D721Med (cell line): Measurements from ENCODE around the gene RNF40.

Source experiments
- DNase-seq: peaks from one replicate; pipeline ENCODE4 v3.0.0; 2011; ENCODE audit warnings: low spot score; ENCODE audit not compliant: insufficient read length
- FAIRE-seq: peaks from 2 replicates; lab custom pipeline; 2011; peaks lifted over from hg19 to GRCh38; lab: Jason Lieb, UNC
- TF ChIP-seq, protein P1 (sequence below): IDR thresholded peaks from 2 replicates; pipeline ENCODE4 v1.5.1; 2012; ENCODE audit warnings: mild to moderate bottlenecking, control low read depth; ENCODE audit not compliant: insufficient read depth; ENCODE audit errors: missing control alignments

The RNF40 gene

DNA sequence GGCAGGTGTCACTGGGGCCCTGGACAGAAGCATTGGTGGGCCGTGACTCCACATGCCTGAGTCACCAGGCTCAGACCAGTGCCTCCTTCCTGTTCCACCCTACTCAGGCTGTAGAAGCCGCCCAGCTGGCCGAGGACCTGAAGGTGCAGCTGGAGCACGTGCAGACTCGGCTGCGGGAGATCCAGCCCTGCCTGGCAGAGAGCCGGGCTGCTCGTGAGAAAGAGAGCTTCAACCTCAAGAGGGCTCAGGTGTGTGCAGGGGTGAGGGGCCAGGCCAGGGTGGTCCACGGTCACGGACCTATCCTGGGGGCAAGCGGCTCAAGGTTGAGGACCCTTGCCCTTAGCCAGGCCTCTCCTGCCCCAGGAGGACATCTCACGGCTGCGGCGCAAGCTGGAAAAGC lies 9.6 kb downstream of the RNF40 start:
- DNase-seq (no peak), FAIRE-seq (no peak)
- TF ChIP-seq, protein P1, sequence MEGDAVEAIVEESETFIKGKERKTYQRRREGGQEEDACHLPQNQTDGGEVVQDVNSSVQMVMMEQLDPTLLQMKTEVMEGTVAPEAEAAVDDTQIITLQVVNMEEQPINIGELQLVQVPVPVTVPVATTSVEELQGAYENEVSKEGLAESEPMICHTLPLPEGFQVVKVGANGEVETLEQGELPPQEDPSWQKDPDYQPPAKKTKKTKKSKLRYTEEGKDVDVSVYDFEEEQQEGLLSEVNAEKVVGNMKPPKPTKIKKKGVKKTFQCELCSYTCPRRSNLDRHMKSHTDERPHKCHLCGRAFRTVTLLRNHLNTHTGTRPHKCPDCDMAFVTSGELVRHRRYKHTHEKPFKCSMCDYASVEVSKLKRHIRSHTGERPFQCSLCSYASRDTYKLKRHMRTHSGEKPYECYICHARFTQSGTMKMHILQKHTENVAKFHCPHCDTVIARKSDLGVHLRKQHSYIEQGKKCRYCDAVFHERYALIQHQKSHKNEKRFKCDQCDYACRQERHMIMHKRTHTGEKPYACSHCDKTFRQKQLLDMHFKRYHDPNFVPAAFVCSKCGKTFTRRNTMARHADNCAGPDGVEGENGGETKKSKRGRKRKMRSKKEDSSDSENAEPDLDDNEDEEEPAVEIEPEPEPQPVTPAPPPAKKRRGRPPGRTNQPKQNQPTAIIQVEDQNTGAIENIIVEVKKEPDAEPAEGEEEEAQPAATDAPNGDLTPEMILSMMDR: no peak

DNA sequence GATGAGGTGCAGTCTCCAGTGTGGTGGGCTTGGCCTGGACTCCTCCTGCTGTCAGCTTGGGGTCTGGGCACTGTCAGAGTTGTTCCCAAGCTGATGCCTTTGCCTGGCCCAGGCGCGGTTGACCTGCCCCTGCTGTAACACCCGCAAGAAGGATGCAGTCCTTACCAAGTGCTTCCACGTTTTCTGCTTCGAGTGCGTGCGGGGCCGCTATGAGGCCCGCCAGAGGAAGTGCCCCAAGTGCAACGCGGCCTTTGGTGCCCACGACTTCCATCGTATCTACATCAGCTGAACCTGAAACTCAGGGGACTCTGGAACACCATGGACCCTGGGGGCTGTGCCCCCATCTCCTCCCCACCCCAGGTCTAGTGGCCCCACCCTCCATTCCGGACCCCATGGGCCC lies 11.7 kb downstream of the RNF40 start:
- TF ChIP-seq, protein P1: no peak
- DNase-seq: no peak
- no peak for FAIRE-seq

DNA sequence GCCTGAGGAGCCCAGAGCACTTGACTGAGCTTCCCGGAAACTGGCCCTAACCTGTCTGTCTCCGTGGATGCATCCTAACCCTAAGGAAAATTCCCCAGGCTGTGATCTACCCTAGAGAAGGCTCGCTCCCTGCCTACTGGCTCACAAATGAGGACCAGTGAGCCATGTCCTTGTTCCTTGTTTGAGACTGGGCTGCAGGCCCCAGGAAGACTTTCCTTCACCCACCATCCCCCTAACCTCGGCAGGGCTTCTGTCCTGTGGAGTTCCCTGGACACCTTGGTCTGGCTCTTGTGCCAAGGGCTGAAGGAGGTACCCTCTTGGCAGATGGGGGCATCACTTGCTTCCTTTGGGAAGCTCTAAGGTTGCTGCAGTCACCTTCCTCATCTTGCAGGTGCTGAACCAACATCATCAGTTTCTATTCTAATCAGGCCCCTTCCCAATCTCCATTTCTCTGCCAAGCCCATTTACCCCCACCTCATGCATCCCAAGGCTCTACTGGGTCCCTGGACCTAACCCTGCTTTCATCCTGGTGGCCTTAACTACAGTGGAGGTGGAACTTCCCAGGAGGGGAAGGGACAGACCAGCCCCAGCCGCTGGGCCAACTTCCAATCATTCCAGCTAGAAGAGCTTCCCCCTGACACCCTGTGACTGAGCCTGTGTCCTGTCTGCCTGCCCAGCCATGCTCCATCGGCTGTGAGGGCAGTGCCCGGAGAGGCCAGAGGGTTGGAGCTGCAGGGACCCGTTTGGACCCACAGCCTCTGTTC lies 12.4 kb downstream of the RNF40 start:
- FAIRE-seq (no peak), DNase-seq (no peak)
- TF ChIP-seq, protein P1: no peak

DNA sequence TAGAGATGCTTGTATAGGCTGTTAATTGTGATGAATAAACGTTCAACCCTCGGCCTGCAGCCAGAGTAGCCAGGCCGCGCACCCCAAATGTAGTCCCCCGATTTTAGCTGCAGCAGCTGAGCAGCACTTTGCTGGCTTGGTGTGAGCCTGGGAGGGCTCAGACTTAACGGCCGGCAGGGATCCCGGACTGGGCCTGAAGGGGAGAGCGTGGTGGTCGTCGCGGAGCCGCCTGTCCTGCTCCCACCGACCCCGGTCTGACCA lies 12.9 kb downstream of the RNF40 start:
- FAIRE-seq: no peak
- TF ChIP-seq, protein P1: no peak
- no peak for DNase-seq

DNA sequence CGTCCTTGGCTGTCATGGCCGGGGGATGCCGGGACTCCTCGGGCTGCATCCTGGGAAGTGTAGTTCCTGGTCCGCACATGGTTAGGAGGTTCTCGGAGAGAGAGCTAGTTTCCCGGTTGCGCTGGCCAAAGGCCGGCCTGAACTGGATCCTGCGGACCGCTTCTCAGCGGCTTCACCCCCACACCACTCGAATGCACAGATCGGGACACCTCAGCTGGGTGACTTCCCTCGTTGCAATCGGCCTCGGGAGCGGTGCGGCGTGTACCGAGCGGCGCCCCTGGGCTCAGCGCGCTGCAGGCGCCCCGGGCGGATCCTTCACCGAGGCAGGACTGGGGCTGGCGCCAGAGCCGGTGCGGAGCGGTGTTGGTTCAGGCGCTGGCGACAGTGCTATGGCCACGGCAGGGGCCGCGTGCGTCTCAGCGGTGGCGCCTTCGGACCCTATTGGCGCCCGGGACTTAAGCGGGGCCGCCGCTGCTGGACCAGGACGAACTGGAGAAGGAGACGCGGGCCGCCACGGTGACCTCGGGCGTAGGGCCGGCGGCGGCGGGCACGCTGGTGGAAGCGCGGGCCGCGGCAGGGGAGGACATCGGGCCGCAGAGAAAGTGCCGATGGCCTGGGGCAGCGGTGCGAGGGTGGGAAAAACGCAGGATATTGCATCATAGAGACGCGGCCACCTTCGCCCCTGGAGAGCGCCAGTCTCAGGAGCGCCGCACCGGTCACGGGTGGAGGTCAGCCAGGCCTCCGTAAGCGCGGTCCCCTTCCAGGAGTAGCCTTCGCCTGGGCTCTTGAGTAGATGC lies 13.5 kb downstream of the RNF40 start:
- DNase-seq: peak; percentile 98
- no peak for FAIRE-seq

DNA sequence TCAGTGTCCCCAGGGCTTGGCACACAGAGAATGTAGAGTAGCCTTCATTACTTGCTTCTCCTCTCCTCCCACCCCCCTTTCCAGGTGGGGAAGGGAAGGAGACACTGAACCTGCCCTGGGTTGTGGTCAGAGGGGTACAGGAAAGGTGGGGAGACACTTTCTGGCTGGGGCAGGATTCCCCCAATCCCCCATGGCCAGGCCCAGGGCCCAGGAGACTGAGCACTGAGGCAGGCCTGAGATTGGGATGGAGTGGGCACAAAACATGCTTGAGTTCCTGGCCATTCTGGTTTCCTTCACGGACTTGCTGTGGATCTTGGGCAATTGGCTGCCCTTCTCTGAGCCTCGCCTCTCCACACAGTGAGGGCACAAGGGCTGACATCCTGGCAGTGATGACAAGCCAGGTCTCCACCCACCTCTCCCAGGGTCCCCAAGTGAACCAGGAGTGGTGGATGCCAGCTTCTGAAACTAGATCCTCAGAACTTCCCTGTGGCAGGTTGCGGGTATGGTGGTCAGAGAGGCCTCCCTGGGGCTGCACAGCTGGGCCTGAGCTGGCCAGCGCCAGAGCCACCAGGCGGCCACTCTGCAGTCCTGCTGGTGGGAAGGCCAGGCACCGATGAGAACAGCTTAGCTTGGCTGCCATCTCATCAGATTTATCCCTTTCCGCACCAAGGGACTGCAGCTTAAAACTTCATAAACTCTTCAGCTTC lies 15.6 kb downstream of the RNF40 start:
- TF ChIP-seq, protein P1: no peak
- DNase-seq (no peak), FAIRE-seq (no peak)

More for the DNA sequence above, 13.5 kb downstream of the RNF40 start:
- TF ChIP-seq, protein P1: no peak
